GM23338 (cell line): ENCODE data around the gene TNNT3. TPM values are rescaled to one million over a fixed set of nuclear protein-coding genes. Genes with fewer than 3 reads are reported as not detected.

Experiments
- ATAC-seq: fragments of 200-7000 bp; cut with Tn5 transposase; 3 replicates; pipeline ENCODE4 v1.9.1; 2020
- DNase-seq: peaks from one replicate; pipeline ENCODE4 v3.0.0-alpha.2; 2015; ENCODE audit warnings: low spot score
- H2AFZ ChIP-seq: fragments of 200-600 bp; sonication (generic); 2 replicates; pipeline ENCODE4 v1.8.0; 2016; ENCODE audit warnings: antibody characterized with exemption, mild to moderate bottlenecking, moderate library complexity
- H3F3A ChIP-seq: fragments of 200-600 bp; sonication (generic); replicated peaks from 2 replicates; pipeline ENCODE4 v1.8.0; 2017; ENCODE audit warnings: antibody characterized with exemption, mixed run types, low read depth
- H3K27ac ChIP-seq: fragments of 200-600 bp; sonication (generic); 2 replicates; pipeline ENCODE4 v1.6.1; 2016; ENCODE audit warnings: low read depth
- H3K27me3 ChIP-seq: fragments of 200-600 bp; sonication (generic); 2 replicates; pipeline ENCODE4 v1.8.0; 2016; ENCODE audit warnings: mild to moderate bottlenecking, mixed run types, moderate library complexity; ENCODE audit not compliant: insufficient read depth
- H3K36me3 ChIP-seq: fragments of 200-600 bp; sonication (generic); 2 replicates; pipeline ENCODE4 v1.8.0; 2016; ENCODE audit warnings: mild to moderate bottlenecking; ENCODE audit not compliant: insufficient read depth
- H3K4me1 ChIP-seq: fragments of 200-600 bp; sonication (generic); 2 replicates; pipeline ENCODE4 v1.8.0; 2016; ENCODE audit warnings: mild to moderate bottlenecking, moderate library complexity; ENCODE audit not compliant: insufficient read depth
- H3K4me2 ChIP-seq: fragments of 200-600 bp; sonication (generic); 2 replicates; pipeline ENCODE4 v1.7.1; 2017; ENCODE audit warnings: mixed run types
- H3K4me3 ChIP-seq: fragments of 200-600 bp; sonication (generic); 2 replicates; pipeline ENCODE4 v1.6.1; 2016; ENCODE audit warnings: mixed run types
- H3K79me2 ChIP-seq: fragments of 200-600 bp; sonication (generic); replicated peaks from 2 replicates; pipeline ENCODE4 v1.8.0; 2017; ENCODE audit warnings: mild to moderate bottlenecking; ENCODE audit not compliant: insufficient read depth
- H3K9me2 ChIP-seq: fragments of 200-600 bp; sonication (generic); 2 replicates; pipeline ENCODE4 v1.8.0; 2017; ENCODE audit not compliant: insufficient read depth
- H4K20me1 ChIP-seq: fragments of 200-600 bp; sonication (generic); replicated peaks from 2 replicates; pipeline ENCODE4 v1.8.0; 2017; ENCODE audit warnings: mild to moderate bottlenecking; ENCODE audit not compliant: insufficient read depth
- H3K27ac Mint-ChIP-seq: 2 replicates; pipeline ENCODE4 v1.8.0; 2020; ENCODE audit warnings: inconsistent platforms, mild to moderate bottlenecking, moderate library complexity, mixed read lengths
- H3K27me3 Mint-ChIP-seq: 3 replicates; pipeline ENCODE4 v1.8.0; 2022; ENCODE audit warnings: low read depth, mild to moderate bottlenecking, moderate library complexity, mixed read lengths, inconsistent platforms; ENCODE audit not compliant: insufficient read depth, poor library complexity
- H3K36me3 Mint-ChIP-seq: 3 replicates; pipeline ENCODE4 v1.8.0; 2021; ENCODE audit warnings: low read depth, mild to moderate bottlenecking, inconsistent platforms, moderate library complexity, mixed read lengths
- H3K4me1 Mint-ChIP-seq: 3 replicates; pipeline ENCODE4 v1.8.0; 2020; ENCODE audit warnings: mild to moderate bottlenecking, inconsistent platforms, mixed read lengths
- H3K4me3 Mint-ChIP-seq: 3 replicates; pipeline ENCODE4 v1.8.0; 2021; ENCODE audit warnings: moderate library complexity, mild to moderate bottlenecking, inconsistent platforms, mixed read lengths
- H3K9me3 Mint-ChIP-seq: 3 replicates; pipeline ENCODE4 v1.8.0; 2020; ENCODE audit warnings: moderate library complexity, mild to moderate bottlenecking, inconsistent platforms, mixed read lengths
- CREB1 ChIP-seq: fragments of 250-450 bp; sonication (Bioruptor Pico); IDR thresholded peaks from 2 replicates; pipeline ENCODE4 v1.5.0; 2020; ENCODE audit warnings: low read depth, mild to moderate bottlenecking, moderate library complexity
- EZH2 ChIP-seq: fragments of 200-600 bp; sonication (generic); IDR thresholded peaks from one replicate; pipeline ENCODE4 v1.8.0; 2017; ENCODE audit warnings: antibody characterized with exemption, mild to moderate bottlenecking, low read depth; ENCODE audit not compliant: unreplicated experiment
- EZH2phosphoT487 ChIP-seq: fragments of 200-600 bp; sonication (generic); IDR thresholded peaks from one replicate; pipeline ENCODE4 v1.8.1; 2018; ENCODE audit warnings: antibody characterized with exemption; ENCODE audit not compliant: unreplicated experiment
- JUNB ChIP-seq: IDR thresholded peaks from one replicate; pipeline ENCODE4 v1.6.1; 2016; ENCODE audit warnings: antibody characterized with exemption; ENCODE audit not compliant: unreplicated experiment
- NANOG ChIP-seq: IDR thresholded peaks from 2 replicates; pipeline ENCODE4 v1.6.1; 2016; ENCODE audit warnings: antibody characterized with exemption, borderline replicate concordance
- POLR2AphosphoS5 ChIP-seq: IDR thresholded peaks from 2 replicates; pipeline ENCODE4 v1.6.1; 2016; ENCODE audit warnings: antibody characterized with exemption, low read depth
- ZNF114 ChIP-seq: fragments of 250-450 bp; sonication (Bioruptor Pico); IDR thresholded peaks from 2 replicates; pipeline ENCODE4 v1.5.0; 2020; ENCODE audit warnings: mild to moderate bottlenecking, moderate library complexity
- ZNF331 ChIP-seq: fragments of 250-450 bp; sonication (Bioruptor Pico); IDR thresholded peaks from 2 replicates; pipeline ENCODE4 v1.5.0; 2020; ENCODE audit warnings: low read depth, mild to moderate bottlenecking, moderate library complexity
- polyA plus RNA-seq: library from polyadenylated mRNA; unstranded; fragments of >200 nt; fragmentation: Nextera tagmentation; extraction: Ambion mirVana; gene quantifications from 2 replicates; pipeline ENCODE4 v1.2.1, GENCODE V29; 2016
- total RNA-seq: library from RNA; depleted of rRNA; stranded (reverse); fragments of >200 nt; shearing (Covaris generic); gene quantifications from 2 replicates; pipeline ENCODE4 v1.2.3, GENCODE V29; 2014
- TF ChIP-seq, protein P1 (sequence below): IDR thresholded peaks from 2 replicates; pipeline ENCODE4 v1.6.1; 2016; ENCODE audit warnings: antibody characterized with exemption
- TF ChIP-seq, protein P2 (sequence below): IDR thresholded peaks from one replicate; pipeline ENCODE4 v1.6.1; 2018; ENCODE audit warnings: antibody characterized with exemption; ENCODE audit not compliant: unreplicated experiment

The TNNT3 gene
- total and polyA plus RNA-seq, 2 experiments from 2014 or later: not detected

DNA sequence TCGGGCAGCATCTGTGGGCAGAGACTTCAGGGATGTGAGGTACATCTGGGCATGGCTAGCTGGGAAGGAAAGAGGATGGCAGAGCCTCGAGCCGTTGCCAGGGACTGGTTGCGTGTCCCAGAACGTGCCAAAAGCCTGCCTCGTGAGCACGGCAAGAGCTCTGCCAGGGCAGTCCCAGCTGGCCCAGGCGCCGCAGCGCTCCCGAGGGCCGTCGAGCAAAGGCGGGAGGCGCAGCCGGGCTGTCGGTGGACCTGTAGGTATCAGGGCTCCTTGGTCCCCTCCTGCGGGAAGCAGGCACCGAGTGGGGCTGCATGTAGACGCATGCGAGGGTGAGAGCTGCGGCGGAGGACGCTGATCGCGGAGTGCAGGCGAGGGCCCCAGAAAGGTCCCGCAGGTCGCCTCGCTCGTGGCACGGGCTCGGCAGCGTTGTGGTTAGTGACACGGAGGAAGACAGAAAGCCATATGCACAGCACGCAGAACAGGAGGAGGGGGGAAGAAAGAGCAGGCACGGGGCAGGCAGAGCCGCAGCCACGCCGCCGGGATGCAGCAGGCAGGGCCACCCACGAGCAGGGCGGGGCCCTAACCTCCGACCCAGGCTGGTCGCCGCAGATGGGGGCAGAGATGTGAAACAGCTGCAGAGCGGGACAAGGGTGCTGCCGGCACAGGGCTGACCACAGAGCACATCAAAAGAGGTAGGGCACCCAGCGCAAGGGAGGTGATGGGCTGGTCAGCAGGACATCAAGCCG lies 48.6 kb upstream of the TNNT3 start:
- Histone ChIP-seq H3K4me1 (no peaks in the 10 kb centered on the region), H3K27ac (no peak overlapping the region), H4K20me1 (no peaks in the 10 kb centered on the region), H2AFZ (no peak overlapping the region), H3K79me2 (no peaks in the 10 kb centered on the region), H3F3A (no peaks in the 10 kb centered on the region), H3K4me2 (no peak overlapping the region), H3K27me3 (no peaks in the 10 kb centered on the region), H3K36me3 (no peaks in the 10 kb centered on the region), H3K9me2 (no peaks in the 10 kb centered on the region), H3K4me3 (no peak overlapping the region)
- Mint-ChIP-seq H3K4me3 (no peak overlapping the region), H3K4me1 (peaks cover 2% of the 10 kb centered on the region; the same call in 1 of the 3 replicates), H3K27me3 (peaks cover 4% of the 10 kb centered on the region), H3K36me3 (no peaks in the 10 kb centered on the region), H3K27ac (no peak overlapping the region), H3K9me3 (no peaks in the 10 kb centered on the region)
- TF ChIP-seq, protein P1, sequence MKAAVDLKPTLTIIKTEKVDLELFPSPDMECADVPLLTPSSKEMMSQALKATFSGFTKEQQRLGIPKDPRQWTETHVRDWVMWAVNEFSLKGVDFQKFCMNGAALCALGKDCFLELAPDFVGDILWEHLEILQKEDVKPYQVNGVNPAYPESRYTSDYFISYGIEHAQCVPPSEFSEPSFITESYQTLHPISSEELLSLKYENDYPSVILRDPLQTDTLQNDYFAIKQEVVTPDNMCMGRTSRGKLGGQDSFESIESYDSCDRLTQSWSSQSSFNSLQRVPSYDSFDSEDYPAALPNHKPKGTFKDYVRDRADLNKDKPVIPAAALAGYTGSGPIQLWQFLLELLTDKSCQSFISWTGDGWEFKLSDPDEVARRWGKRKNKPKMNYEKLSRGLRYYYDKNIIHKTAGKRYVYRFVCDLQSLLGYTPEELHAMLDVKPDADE: no peak
- TF ChIP-seq, protein P2, sequence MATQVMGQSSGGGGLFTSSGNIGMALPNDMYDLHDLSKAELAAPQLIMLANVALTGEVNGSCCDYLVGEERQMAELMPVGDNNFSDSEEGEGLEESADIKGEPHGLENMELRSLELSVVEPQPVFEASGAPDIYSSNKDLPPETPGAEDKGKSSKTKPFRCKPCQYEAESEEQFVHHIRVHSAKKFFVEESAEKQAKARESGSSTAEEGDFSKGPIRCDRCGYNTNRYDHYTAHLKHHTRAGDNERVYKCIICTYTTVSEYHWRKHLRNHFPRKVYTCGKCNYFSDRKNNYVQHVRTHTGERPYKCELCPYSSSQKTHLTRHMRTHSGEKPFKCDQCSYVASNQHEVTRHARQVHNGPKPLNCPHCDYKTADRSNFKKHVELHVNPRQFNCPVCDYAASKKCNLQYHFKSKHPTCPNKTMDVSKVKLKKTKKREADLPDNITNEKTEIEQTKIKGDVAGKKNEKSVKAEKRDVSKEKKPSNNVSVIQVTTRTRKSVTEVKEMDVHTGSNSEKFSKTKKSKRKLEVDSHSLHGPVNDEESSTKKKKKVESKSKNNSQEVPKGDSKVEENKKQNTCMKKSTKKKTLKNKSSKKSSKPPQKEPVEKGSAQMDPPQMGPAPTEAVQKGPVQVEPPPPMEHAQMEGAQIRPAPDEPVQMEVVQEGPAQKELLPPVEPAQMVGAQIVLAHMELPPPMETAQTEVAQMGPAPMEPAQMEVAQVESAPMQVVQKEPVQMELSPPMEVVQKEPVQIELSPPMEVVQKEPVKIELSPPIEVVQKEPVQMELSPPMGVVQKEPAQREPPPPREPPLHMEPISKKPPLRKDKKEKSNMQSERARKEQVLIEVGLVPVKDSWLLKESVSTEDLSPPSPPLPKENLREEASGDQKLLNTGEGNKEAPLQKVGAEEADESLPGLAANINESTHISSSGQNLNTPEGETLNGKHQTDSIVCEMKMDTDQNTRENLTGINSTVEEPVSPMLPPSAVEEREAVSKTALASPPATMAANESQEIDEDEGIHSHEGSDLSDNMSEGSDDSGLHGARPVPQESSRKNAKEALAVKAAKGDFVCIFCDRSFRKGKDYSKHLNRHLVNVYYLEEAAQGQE: no peak
- TF ChIP-seq EZH2: no peak
- no peak for TF ChIP-seq CREB1
- DNase-seq: peak; percentile 21
- ATAC-seq: peak; percentile 57

DNA sequence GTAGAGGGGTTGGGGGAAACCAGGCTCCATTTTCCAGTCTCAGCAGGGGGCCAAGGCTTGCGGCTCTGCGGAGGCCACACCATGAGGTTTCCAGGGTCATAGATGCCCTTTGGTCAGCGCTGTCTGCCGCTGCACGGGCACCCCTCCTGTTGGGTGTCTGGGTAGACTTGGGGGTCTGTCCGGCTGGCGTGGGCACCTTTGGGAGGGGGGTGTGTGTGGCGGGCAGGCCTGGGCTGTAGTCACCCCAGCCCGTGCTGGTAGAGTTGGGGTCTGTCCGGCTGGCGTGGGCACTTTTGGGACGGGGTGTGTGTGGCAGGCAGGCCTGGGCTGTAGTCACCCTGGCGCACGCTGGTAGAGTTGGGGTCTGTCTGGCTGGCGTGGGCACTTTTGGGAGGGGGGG lies 48.0 kb upstream of the TNNT3 start:
- peaks cover 4% of the 10 kb centered on the region for H3K27me3 Mint-ChIP-seq
- Histone ChIP-seq H2AFZ (no peak overlapping the region), H3K27ac (no peak overlapping the region), H3K36me3 (no peaks in the 10 kb centered on the region), H3K4me3 (no peak overlapping the region), H3K9me2 (no peaks in the 10 kb centered on the region), H3F3A (no peaks in the 10 kb centered on the region), H4K20me1 (no peaks in the 10 kb centered on the region), H3K4me2 (no peak overlapping the region), H3K27me3 (no peaks in the 10 kb centered on the region), H3K79me2 (no peaks in the 10 kb centered on the region), H3K4me1 (no peaks in the 10 kb centered on the region)
- peaks cover 2% of the 10 kb centered on the region; the same call in 2 of the 3 replicates for H3K4me1 Mint-ChIP-seq
- H3K9me3 Mint-ChIP-seq: no peaks in the 10 kb centered on the region
- H3K4me3 Mint-ChIP-seq: no peak overlapping the region
- DNase-seq (no peak), ATAC-seq (no peak)
- H3K36me3 Mint-ChIP-seq: no peaks in the 10 kb centered on the region
- no peak overlapping the region for H3K27ac Mint-ChIP-seq
- TF ChIP-seq, protein P1: no peak
- TF ChIP-seq POLR2AphosphoS5 (no peak), ZNF331 (CRISPR knock-in tag) (no peak), EZH2phosphoT487 (no peak), ZNF114 (CRISPR knock-in tag) (no peak), EZH2 (no peak), NANOG (no peak), JUNB (no peak)
